Skeletal muscle tissue (tissue), 4 donors: Measurements from ENCODE around the gene IL15RA. TPM values are rescaled to one million over a fixed set of nuclear protein-coding genes. Genes with fewer than 3 reads are reported as not detected.

Experiments
- H3K27ac ChIP-seq: one replicate; pipeline ENCODE4 v1.7.0; 2013; ENCODE audit warnings: mild to moderate bottlenecking, low read depth, low read length, inconsistent platforms
- H3K27me3 ChIP-seq, 3 donors: one replicate each; pipeline ENCODE4 v1.7.0; 2013; ENCODE audit warnings: low read length in 3 of 3; ENCODE audit not compliant: control insufficient read depth in 3 of 3, insufficient read depth in 3 of 3
- H3K36me3 ChIP-seq, 3 donors: one replicate each; pipeline ENCODE4 v1.7.0; 2013; ENCODE audit warnings: low read length in 3 of 3; ENCODE audit not compliant: control insufficient read depth in 3 of 3, insufficient read depth in 3 of 3
- H3K4me1 ChIP-seq, 3 donors: one replicate each; pipeline ENCODE4 v1.7.0; 2013; ENCODE audit warnings: low read length in 3 of 3, mild to moderate bottlenecking in 3 of 3; ENCODE audit not compliant: control insufficient read depth in 3 of 3, insufficient read depth in 3 of 3
- H3K4me3 ChIP-seq, 3 donors: one replicate each; pipeline ENCODE4 v1.7.0; 2013; ENCODE audit warnings: low read length in 3 of 3
- H3K9ac ChIP-seq, 3 donors: one replicate each; pipeline ENCODE4 v1.7.0; 2013; ENCODE audit warnings: low read length in 3 of 3, mild to moderate bottlenecking in 3 of 3, moderate library complexity in 2 of 3, low read depth in 1 of 3
- H3K9me3 ChIP-seq, 3 donors: one replicate each; pipeline ENCODE4 v1.7.0; 2013; ENCODE audit warnings: low read length in 3 of 3; ENCODE audit not compliant: control insufficient read depth in 3 of 3
- total RNA-seq: library from RNA; depleted of rRNA; stranded (reverse); fragments of >200 nt; gene quantifications from one replicate; pipeline ENCODE4 v1.2.3, GENCODE V29; 2014
- donor health status: Osteomylitis.

Gene IL15RA
- total RNA-seq, 1 donor from 2014 or later, result 1.6 TPM

DNA sequence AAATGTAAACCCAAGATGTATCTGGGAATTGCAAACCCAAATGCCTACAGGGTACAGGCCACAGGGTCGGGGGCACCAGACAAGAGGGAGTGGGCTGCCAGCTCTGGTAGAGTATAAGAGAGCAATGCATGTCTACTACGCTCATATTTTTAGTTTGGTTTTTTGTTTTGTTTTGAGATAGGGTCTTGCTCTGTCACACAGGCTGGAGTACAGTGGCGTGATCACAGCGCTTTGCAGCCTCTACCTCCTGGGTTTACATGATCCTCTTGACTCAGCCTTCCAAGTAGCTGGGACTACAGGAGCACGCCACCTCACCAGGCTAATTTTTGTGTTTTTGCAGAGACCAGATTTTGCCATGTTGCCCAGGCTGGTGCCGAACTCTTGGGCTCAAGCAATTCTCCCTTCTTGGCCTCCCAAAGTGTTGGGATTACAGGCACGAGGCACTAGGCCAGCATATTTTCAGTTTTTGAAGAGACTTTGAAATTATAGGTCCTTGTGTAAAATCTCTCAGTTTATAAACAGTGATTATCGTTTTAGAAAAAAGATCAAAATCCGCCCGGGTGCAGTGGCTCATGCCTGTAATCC, 11.1 kb upstream of the IL15RA start:
- no peaks in the 10 kb centered on the region for H3K27me3 ChIP-seq
- H3K27ac ChIP-seq, result no peak overlapping the region
- peaks cover 0 to 4% (median 0%) of the 10 kb centered on the region in 3 donors for H3K9me3 ChIP-seq
- no peak overlapping the region for H3K9ac ChIP-seq
- H3K4me3 ChIP-seq, result no peak overlapping the region
- no peaks in the 10 kb centered on the region for H3K36me3 ChIP-seq
- H3K4me1 ChIP-seq, result peaks cover 0 to 6% (median 0%) of the 10 kb centered on the region in 3 donors

DNA sequence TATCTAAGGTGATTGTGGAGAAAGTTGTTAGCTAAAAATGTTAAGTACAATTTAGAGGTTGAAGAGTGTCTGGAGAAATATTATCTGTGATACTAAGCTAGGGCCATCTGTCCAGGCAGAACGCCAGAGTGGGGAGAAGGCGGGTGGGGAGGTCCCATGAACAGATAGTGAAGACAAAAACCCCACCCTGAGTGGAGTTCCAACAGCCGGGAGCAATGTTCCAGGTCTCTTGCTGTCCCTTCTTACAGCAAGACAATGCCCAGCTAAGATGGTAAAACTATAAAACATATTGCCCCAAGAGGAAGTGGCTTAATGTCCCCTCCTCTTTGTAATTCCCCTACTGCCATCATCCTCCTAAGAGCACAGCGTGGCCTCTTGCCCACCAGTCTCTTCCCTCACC, 10.4 kb upstream of the IL15RA start:
- Histone ChIP-seq H3K27me3 (no peaks in the 10 kb centered on the region), H3K4me1 (peaks cover 0 to 6% (median 0%) of the 10 kb centered on the region in 3 donors), H3K9me3 (peaks cover 0 to 4% (median 0%) of the 10 kb centered on the region in 3 donors), H3K36me3 (no peaks in the 10 kb centered on the region), H3K9ac (no peak overlapping the region), H3K27ac (no peak overlapping the region), H3K4me3 (no peak overlapping the region)

DNA sequence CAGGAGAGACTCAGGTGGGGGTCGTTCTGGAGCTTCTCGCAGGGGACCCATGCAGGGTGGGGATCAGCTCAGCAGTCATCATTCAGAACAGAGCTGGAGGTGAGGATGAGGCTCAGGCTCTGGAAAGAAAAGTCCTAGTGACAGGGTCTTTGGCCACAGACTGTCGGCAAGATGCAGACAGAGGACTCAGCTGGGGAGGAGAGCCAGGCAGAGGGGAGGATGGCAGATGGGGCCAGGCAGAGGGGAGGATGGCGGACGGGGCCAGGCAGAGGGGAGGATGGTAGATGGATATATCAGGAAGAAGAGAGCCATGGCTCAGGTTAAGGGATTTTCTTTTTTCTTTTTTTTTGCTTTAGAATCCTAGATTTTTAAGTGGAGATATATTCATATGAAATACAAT, 7.7 kb upstream of the IL15RA start:
- no peak overlapping the region for H3K9ac ChIP-seq
- H3K27ac ChIP-seq, result no peak overlapping the region
- no peaks in the 10 kb centered on the region for H3K36me3 ChIP-seq
- H3K4me1 ChIP-seq, result peaks cover 0 to 6% (median 0%) of the 10 kb centered on the region in 3 donors
- H3K4me3 ChIP-seq, result no peak overlapping the region
- H3K9me3 ChIP-seq, result peaks cover 0 to 2% (median 0%) of the 10 kb centered on the region in 3 donors
- no peaks in the 10 kb centered on the region for H3K27me3 ChIP-seq

DNA sequence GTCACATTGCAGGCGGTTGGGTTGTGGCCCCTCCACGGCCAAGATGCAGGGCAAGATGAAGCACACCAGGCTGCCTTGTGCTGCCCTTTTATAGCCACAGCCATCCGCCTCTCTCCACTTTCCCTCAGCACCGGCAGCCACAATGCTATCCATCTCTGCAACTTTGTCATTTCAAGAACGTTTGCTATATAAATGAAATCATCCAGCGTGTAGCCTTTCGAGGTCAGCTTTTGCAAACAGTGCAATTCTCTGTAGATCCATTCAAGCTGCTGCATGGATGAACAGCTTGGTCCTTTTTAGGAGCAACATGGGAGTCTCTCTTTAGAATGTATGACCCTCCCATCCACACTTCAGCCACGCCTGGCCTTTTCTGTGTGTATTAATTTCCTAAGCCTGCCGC, 6.4 kb upstream of the IL15RA start:
- H3K4me3 ChIP-seq, result no peak overlapping the region
- H3K27ac ChIP-seq, result no peak overlapping the region
- H3K36me3 ChIP-seq, result no peaks in the 10 kb centered on the region
- H3K9ac ChIP-seq, result no peak overlapping the region
- H3K27me3 ChIP-seq, result no peaks in the 10 kb centered on the region
- H3K4me1 ChIP-seq, result peaks cover 0 to 6% (median 0%) of the 10 kb centered on the region in 3 donors
- H3K9me3 ChIP-seq, result peaks cover 0 to 2% (median 0%) of the 10 kb centered on the region in 3 donors

DNA sequence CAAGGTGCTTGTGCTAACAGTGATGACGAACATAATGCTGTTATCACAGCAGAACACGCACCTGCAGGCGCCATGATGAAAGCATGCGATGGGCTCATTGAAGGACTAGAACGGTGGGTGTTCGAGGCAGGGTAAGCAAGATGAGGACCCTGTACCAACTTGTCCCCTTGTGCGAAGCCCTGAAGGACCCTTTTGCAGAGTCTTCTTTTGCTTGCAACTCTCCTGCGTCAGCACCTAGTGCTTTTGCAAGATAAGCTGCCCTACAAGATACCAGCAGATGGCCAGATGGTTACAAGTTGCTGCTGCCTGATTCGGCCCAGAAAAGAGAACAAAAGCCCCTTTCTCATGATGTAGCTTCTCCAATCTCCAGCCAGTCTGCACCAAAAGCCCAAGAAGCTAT, 4.2 kb upstream of the IL15RA start:
- peaks cover 0 to 4% (median 3%) of the 10 kb centered on the region in 3 donors for H3K4me1 ChIP-seq
- no peak overlapping the region for H3K27ac ChIP-seq

DNA sequence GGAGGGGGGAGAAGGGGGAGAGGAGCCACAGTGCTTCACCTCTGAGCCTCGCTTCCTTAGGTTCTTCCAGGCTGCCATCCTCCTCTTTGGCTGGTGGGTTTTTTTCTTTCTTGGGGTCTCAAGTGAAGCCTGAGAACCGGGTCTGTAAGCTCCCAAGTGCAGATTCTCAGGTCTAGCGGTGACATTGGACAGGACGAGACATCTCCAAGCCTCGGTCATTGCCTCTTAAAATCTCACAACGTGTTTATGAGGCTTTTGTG, 817 bp upstream of the IL15RA start:
- peak overlapping the region; percentile 77 to 98 (median 97) for H3K4me3 ChIP-seq

More for the DNA sequence above, 4.2 kb upstream of the IL15RA start:
- no peaks in the 10 kb centered on the region for H3K36me3 ChIP-seq
- peaks cover 0 to 2% (median 0%) of the 10 kb centered on the region in 3 donors for H3K9me3 ChIP-seq
- H3K9ac ChIP-seq, result no peak overlapping the region
- no peak overlapping the region for H3K4me3 ChIP-seq
- H3K27me3 ChIP-seq, result no peaks in the 10 kb centered on the region

DNA sequence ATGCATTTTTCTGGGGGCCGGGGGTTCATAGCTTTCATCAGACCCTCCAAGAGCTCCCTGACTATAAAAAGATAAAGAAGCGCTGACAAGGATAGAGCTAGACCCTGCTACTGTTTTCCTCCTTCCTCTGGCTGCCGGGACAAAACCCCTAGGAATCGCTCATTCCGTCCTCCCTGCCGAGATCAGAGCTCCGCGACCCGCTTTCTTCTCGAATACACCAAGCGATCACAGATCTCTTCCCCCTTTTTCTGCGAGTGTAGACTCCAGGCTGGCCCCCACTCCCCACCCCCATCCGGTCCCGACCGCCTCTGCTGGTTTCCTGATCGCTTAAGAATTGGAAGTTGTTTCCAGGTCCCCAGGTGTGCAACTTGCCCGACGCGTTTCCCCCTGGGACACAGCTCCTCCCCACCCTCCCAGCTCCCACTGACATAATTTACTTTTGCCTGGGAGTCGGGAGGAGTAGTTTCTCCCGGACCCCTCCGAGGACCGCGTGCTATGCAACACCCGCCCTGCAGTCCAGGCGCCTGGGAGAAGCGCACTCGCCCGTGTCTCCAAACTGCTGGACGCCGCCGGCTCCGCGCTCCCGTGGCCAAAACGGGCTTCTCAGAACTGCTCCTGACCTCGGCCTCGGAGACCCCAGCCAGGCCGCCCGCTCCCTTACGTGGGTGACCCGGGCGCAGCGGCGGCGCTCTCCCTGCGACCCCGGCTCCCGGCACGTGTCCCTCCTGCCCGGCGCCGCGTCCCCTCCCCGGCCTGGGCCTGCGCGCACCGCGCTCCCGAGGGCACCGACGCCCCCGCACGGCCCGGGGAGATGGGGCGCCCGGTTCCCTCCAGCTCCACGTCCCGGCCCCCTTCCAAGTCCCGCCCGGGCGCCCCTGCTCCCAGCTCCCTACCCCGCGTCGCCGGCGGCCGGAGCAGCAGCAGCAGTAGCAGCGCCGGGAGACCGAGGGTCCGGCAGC, 552 bp downstream of the IL15RA start:
- H3K27ac ChIP-seq, result peak overlapping the region; percentile 94
- no peaks in the 10 kb centered on the region for H3K27me3 ChIP-seq
- H3K9ac ChIP-seq, result peak overlapping the region; percentile 89 to 98 (median 96)
- H3K36me3 ChIP-seq, result no peaks in the 10 kb centered on the region
- H3K4me3 ChIP-seq, result peak overlapping the region; percentile 83 to 98 (median 97)
- H3K9me3 ChIP-seq, result no peaks in the 10 kb centered on the region
- H3K4me1 ChIP-seq, result peaks cover 4 to 15% (median 9%) of the 10 kb centered on the region in 3 donors

More for the DNA sequence above, 817 bp upstream of the IL15RA start:
- Histone ChIP-seq H3K9ac (peak overlapping the region; percentile 89 to 98 (median 96)), H3K4me1 (peaks cover 4 to 12% (median 9%) of the 10 kb centered on the region in 3 donors), H3K9me3 (no peaks in the 10 kb centered on the region), H3K27ac (peak overlapping the region; percentile 94), H3K36me3 (no peaks in the 10 kb centered on the region), H3K27me3 (no peaks in the 10 kb centered on the region)

DNA sequence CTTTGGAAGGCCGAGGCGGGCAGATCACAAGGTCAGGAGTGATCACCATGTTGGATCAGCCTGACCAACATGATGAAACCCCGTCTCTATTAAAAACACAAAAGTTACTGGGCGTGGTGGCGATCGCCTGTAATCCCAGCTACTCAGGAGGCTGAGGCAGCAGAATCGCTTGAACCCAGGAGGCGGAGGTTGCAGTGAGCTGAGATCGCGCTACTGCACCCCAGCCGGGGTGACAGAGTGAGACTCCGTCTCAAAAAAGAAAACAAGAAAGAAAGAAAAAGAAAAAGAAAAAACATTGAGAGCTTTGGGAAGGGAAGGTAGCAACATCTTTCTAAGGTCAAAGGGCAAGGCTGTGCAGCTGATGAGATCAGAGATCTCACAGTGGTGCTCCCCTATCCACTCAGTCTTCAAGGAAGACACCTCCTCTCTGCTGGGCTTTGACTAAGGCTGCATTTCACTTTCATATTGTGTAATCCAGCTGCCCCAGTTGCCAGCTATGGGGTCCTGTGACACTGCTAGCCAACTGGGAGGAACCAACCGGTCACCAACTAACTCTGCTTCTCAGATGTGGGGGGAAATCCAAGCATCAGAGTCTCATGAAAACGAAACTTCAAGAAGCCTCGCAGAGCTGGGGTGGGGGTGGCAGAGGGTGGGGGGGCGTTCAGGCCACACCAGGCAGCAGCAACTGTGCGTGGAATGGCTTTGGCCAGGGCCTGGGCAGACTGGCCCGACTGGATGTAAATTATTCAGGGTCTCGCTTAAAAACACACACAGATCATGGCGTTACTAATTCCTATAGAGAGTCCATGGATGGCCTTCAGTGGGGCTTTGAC, 1.5 kb downstream of the IL15RA start:
- peaks cover 8 to 22% (median 9%) of the 10 kb centered on the region in 3 donors for H3K4me1 ChIP-seq
- peak overlapping the region; percentile 83 to 98 (median 97) for H3K4me3 ChIP-seq
- H3K27ac ChIP-seq, result peak overlapping the region; percentile 94
- H3K27me3 ChIP-seq, result no peaks in the 10 kb centered on the region
- peak overlapping the region; percentile 89 to 98 (median 96) for H3K9ac ChIP-seq
- no peaks in the 10 kb centered on the region for H3K36me3 ChIP-seq
- no peaks in the 10 kb centered on the region for H3K9me3 ChIP-seq

DNA sequence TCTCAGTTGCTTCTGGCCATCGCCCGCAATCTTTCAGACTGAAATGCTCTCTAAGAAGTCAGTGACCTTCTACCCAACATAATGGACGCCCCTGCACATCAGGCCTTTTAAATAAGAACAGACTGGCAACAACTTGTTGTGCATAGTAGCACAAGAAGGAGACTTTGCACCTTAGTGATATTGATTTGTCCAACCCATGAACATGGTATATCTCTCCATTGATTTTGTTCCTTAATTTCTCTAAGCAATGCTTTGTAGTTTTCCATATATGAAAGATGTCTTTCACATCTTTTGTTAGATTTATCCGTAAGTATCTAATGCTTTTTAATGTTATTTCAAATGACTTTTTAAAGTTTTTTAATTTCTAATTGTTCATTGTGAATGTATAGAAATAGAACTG, 4.3 kb downstream of the IL15RA start:
- Histone ChIP-seq H3K27me3 (no peaks in the 10 kb centered on the region), H3K36me3 (no peaks in the 10 kb centered on the region), H3K9me3 (no peaks in the 10 kb centered on the region), H3K9ac (no peak overlapping the region), H3K27ac (no peak overlapping the region), H3K4me3 (no peak overlapping the region), H3K4me1 (peaks cover 6 to 22% (median 10%) of the 10 kb centered on the region in 3 donors)
